Muscle of back (tissue), 13 donors: ENCODE data around the gene TFCP2L1. TPM values are rescaled to one million over a fixed set of nuclear protein-coding genes. Genes with fewer than 3 reads are reported as not detected.
"Not testable (repeated sequence)": the region's sequence is repeated elsewhere in the genome, so short reads cannot be mapped to it uniquely, and the experiment has no call there.

Experiments used
- DNase-seq, 3 donors: peaks; one replicate each; pipeline versions ENCODE4 v3.0.0 to v3.0.0-alpha.2; 2013
- long read RNA-seq, 9 donors: transcript quantifications; one replicate each; lab custom pipeline, GENCODE V29; 2026
- polyA plus RNA-seq, 10 donors: library from polyadenylated mRNA; unstranded; fragments of 120-200 nt; gene quantifications; one replicate each; pipeline ENCODE4 v1.2.1, GENCODE V29; 2013; ENCODE audit not compliant: insufficient read length in 10 of 10

The TFCP2L1 gene, protein sequence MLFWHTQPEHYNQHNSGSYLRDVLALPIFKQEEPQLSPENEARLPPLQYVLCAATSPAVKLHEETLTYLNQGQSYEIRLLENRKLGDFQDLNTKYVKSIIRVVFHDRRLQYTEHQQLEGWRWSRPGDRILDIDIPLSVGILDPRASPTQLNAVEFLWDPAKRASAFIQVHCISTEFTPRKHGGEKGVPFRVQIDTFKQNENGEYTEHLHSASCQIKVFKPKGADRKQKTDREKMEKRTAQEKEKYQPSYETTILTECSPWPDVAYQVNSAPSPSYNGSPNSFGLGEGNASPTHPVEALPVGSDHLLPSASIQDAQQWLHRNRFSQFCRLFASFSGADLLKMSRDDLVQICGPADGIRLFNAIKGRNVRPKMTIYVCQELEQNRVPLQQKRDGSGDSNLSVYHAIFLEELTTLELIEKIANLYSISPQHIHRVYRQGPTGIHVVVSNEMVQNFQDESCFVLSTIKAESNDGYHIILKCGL
- polyA plus RNA-seq = under 1 TPM; 0.09 to 0.90 (median 0.14) TPM
- long read RNA-seq, donor 1 = 0 reads
- long read RNA-seq, donor 2 = 0 reads
- long read RNA-seq, donor 3, full-length matches to known transcripts = 1 of 1 reads
- long read RNA-seq, donor 3, partial matches to known transcripts = 0 of 1 reads
- long read RNA-seq, donor 3, other reads (novel, unspliced or antisense) = 0 of 1 reads
- long read RNA-seq, donor 4 = 0 reads
- long read RNA-seq, donor 5 = 0 reads
- long read RNA-seq, donor 6 = 0 reads
- long read RNA-seq, donor 7 = 0 reads
- long read RNA-seq, donor 8 = 0 reads
- long read RNA-seq, donor 9 = 0 reads

DNA sequence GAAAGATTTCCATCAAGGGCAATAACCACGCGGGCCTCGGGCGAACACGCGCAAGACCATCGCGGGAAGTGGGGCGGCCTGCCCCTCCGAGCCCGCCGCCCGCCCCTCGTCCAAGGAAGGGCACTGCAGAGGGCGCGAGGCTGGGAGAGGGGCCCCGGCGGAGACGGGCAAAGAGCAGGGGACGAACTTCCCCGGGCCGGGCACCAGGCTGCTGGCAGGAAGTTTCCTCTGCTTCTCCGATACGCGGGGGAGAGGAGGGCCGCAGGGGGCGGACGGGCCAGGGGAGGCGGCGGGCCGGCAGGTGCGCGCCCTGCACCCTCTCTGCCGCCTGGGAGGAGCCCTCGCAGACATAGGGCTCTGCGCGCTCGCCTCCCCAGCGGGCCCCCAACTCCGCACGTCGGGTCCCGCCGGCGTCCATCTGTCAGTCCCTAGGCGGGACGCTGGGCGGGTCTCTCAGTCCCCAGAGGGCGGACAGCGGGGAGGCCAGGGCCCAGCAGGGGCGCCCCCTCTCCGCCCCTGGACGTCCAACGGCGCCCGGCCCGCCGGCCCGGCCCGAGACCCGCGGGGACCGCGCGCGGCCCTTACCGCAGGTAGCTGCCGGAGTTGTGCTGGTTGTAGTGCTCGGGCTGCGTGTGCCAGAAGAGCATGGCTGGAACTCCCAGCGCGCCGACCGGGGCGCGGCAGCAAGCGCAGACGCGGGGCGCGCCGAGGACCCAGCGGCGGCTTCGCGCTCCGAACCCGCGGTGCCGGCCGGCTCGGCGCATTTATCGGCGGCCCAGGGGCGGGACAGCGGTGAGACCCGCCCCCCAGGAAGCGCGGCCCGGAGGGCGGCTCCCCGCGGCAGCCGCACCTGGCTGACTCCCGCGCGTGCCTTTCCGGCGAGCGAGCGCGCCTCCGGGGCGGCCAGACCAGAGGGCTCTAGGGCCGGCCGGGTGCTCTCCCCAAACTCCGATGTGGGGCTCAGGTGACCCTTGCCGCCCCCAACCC, at the start of gene TFCP2L1:
TFCP2L1 (minus strand) TSS at position 740 of the 987 bp plus-strand sequence; CDS start at position 647, 93 bp downstream.
- DNase-seq = peak in 1 of 3 donors; percentile 23

DNA sequence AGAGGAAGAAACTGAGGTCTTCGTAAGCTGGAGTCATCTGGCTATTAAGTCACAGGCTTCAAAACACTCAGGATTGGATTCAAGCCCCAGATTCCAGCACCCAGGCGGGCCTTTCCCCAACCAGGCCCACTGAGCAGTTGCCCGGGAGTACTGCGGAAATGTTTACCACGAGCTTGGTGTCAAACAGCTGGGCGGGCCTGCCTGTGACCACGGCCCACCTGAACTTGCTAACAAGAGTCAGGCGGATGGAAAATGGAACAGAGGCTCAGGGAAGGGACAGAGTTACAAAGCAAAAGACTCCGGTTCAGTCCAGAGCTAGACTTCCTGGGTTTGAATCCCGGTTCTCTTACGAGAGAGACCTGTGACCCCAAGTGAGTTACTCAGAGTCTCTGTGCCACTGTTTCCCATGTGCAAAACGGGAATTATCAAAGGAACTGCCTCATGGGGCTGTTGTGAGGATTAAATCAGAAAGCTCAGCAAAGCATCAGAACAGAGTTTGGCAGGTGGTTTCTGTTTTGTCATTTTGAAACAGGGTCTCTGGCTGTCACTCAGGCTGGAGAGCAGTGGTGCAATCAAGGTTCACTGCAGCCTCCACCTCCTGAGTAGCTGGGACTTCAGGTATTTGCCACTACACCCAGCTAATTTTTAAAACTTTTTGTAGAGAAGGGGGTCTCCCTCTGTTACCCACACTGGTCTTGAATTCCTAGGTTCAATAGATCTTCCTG, 49.0 kb upstream of the TFCP2L1 start:
- peak in 1 of 3 donors; percentile 19 for DNase-seq

DNA sequence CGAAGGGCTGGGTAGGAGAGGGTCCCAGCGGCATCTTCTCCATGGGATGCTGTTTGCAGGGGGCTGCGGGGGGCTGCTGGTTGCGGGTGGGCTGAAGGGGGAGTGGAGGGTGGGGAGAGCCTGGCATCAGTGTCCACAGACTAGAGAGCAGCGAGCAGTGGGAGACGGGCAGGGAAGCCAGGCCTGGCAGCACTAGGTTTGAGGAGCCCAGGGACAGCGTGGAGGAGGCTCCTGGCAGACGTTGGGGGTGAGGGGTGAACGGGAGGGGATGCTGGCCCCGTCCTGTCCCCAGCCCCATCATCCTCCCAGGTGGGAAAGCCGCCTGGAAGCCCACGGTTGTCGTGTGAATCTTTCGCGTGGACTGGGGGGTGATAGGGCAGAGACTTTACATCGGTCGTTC, 48.2 kb upstream of the TFCP2L1 start:
- DNase-seq = no peak

DNA sequence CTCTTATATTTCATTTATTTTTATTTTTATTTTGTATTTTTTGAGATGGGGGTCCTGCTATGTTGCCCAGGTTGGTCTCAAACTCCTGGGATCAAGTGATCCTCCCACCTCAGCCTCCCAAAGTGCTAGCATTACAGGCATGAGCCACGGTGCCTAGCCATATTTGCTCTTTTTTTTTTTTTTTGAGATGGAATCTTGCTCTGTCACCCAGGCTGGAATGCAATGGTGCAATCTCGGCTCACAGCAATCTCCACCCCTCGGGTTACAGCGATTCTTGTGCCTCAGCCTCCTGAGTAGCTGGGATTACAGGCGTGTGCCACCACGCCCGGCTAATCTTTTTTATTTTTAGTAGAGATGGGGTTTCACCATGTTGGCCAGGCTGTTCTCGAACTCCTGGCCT, 46.3 kb upstream of the TFCP2L1 start:
- not testable (repeated sequence) for DNase-seq

DNA sequence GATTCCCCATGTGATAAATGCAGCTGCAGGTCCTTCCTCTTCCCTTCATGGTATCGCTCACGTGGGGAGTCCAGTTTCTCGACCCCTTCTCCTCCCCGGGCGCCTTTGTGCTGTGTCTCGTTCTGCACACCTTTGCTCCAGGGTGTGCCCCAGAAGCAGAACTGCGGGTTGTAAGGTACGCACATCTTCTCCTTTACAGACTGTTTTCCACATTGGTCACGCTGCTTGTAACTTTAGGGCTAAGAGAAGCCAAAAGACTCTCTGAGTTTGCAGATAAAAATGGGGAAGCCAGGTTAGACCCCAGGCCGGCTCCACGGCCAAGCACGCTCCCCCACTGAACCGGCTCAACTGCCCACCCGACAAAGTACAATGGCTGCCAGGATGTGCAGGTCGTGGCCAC, 45.9 kb upstream of the TFCP2L1 start:
- DNase-seq = no peak

DNA sequence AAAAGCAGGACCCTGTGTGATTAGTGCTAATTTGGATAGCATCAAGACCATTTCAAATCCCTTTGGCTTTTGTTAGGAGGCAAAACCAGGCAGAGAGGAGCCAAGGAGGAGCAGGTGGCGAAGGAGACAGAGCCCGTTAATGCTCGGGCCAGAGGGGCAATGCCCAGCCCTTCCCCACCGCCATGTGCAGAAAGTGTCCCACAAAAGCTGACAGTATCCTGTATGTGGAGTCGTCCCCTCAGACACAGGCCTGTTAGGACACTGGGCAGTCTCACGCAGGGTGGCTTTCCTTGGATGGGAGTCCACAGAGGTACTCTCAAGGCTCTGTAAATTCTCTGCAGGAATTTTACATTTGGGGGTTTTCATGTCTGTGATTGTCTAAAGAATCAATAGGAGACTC, 44.8 kb upstream of the TFCP2L1 start:
- no peak for DNase-seq

DNA sequence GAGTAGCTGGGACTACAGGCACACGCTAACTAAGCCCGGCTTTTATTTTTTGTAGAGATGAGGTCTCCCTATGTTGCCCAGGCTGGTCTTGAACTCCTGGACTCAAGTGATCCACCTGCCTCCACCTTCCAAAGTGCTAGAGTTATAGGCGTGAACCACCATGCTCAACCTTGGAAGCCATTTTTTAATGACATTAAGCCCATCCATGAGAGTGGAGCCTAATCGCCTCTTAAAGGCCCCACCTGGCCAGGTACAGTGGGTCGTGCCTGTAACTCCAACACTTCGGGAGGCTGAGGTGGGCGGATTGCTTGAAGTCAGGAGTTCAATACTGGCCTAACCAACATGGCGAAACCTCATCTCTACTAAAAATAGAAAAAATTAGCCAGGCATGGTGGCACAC, 41.6 kb upstream of the TFCP2L1 start:
- no peak for DNase-seq

DNA sequence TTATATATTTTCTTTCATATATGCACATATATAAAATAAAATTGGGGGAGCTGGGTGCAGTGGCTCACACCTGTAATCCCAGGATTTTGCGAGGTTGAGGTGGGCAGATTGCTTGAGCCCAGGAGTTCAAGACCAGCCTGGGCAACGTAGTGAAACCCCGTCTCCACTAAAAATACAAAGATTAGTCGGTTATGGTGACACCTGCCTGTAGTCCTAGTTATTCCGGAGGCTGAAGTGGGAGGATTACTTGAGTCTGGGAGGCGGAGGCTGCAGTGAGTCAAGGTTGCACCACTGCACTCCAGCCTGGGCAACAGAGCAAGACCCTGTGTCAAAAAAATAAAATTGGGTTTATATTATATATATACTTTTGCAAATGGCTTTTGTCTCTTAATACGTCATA, 39.6 kb upstream of the TFCP2L1 start:
- DNase-seq = no peak

DNA sequence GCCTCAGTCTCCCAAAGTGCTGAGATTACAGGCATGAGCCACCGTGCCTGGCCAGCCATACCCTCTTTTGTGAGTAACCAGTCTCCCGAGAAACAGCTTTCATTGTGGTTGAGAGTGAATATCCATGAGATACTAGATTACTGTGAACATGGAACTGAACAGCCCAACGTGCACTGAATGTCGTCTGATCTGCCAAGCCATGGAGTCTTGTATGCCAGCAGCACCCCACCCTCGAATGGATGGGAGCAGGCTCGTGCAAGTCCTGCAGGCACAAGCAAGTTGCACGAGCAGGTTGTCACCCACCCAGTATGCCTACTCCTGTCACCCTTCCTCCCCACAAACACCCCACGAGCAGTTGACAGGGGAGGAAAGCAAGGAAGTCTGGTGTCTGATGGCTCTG, 36.5 kb upstream of the TFCP2L1 start:
- no peak for DNase-seq

DNA sequence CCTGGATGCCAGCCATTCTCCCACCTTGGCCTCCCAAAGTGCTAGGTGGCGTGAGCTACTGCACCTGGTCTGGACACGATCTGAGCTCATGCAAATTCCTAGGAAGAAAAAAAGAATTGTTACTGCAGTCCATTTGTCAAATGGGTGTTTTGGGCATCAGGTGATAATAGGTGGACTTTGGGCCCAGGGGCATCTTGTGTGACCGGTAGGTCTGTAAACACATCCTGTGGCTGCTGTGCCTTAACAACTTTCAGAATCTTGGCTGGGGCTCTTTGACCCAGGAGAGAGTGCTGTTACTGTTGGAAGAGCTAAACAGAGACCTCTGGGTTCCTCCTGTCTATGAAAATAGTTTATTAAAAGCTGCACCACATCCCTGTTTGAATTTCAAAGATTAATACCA, 34.9 kb upstream of the TFCP2L1 start:
- DNase-seq = no peak

DNA sequence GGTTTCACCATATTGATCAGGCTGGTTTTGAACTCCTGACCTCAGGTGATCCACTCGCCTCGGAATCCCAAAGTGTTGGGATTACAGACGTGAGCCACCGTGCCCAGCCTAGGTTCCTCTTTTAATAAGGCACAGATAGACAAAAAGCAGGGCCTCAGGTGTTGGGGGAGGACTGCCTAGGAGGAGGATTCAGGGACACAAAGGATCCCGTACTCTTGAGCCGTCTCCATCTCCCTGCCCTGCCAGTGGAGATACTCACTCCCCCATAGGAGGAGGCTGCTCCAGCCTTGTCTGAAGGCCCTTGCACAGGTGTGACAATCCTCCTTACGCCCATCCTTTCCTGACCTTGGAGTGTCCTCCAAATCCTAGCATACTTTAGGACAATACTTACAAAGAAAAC, 32.0 kb upstream of the TFCP2L1 start:
- no peak for DNase-seq

DNA sequence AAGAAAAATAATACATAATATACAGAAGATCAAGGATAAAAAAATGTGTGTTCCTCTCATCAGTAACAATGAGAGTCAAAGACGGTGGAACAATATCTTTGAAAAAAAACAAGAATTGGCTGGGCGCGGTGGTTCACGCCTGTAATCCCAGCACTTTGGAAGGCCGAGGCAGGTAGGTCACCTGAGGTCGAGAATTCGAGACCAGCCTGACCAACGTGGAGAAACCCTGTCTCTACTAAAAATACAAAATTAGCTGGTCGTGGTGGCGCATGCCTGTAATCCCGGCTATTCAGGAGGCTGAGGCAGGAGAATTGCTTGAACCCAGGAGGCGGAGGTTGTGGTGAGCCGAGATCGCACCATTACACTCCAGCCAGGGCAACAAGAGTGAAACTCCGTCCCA, 28.7 kb upstream of the TFCP2L1 start:
- DNase-seq = not testable (repeated sequence)

DNA sequence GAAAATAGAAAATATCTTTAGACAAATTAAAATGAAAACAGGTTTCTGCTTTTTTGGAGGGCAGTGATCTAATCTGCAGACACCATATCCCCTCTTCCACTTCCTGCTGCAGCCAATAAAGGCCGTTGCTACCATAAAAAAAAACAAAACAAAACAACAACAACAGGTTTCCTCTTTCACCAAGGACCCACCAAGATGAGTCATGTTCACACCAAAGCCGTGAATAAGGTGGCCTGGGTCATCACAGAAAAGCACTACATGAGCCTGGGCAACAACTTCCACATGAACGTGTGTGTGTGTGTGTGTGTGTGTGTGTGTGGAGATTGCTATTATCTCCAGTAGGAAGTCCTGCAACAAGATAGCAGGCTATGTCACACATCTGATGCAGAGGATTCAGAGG, 24.8 kb upstream of the TFCP2L1 start:
- peak in 1 of 3 donors; percentile 23 for DNase-seq

DNA sequence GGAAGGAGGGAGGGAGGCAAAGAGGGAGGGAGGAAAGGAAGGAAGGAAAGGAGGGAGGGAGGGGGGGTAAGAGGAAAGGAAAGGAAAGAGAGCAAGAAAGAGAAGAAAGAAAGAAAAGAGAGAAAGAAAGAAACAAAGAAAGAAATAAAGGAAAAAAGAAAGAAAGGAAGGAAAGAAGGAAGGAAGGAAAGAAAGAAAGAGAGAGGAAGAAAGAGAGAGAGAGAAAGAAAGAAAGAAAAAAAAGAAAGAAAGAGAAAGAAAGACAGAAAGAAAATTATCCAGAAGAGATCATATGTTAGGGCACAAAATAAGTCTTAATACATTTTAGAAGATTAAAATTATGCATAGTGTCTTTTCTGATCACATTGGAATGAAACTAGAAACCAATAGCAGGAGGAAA, 24.3 kb upstream of the TFCP2L1 start:
- DNase-seq = no peak

DNA sequence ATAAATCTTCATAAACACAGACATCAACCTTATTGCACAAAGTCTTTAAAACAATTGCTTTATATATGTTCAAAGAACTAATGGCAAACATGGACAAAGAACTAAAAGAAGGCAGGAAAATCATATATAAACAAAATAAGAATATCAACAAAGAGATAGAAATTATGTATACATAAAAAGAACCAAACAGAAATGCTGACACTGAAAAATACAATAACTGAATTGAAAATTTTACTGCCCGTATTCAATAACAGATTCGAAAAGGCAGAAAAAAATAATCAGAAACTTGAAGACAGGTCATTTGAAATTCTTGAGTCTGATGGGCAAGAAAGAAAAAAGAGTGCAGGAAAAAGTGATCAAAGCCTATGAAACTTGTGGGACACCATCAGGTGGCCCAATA, 22.0 kb upstream of the TFCP2L1 start:
- no peak for DNase-seq

DNA sequence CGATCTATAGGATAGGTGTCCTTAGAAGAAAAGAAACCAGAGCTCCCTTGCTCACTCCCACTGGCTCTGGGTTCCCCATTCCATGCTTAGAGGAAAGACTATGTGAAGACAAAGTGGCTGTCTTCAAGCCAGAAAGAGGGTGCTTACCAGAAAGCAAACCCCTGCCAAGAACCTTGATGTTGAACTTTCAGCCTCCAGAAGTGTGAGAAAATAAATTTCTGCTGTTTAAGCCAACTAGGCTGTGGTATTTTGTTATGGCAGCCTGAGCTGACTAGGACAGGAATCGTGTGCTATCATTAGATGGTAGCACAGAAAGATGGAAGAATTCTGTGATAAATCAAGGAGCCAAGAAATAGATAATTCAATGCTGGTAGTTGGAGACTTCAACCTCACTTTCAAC, 19.9 kb upstream of the TFCP2L1 start:
- no peak for DNase-seq

DNA sequence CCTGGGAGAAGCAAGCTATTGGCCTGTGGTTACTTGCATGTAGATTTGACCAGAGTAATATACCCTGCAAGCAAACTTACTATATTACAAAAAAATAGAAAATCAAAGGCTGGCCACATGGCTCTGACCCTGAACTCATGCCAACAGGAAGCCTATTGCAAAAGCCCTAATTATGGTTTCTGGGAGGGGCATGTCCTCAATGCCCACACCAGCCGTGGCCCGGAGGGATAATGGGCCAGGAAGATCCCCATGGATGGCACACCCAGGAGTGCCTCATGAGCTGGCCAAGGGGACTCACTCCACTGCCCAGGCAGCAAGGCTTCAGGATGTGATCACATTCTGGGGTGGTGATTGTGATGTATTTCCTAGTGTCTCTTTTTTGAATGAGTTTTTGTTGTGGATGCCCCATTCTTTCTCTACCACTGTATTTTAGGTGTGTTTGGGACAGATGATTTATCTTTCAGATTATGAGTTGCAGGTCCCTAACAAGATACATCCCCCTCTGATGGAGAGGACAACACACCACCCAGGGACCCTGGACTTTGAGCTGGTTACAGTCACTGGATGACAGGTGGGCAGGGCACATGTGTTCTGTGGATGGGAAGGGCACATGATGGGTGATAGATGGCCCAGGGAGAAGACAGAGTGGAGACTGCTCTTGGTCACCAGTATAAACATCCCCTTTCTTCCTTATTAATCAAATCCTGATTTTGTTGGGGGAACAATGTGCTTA, 18.7 kb upstream of the TFCP2L1 start:
- DNase-seq = no peak

DNA sequence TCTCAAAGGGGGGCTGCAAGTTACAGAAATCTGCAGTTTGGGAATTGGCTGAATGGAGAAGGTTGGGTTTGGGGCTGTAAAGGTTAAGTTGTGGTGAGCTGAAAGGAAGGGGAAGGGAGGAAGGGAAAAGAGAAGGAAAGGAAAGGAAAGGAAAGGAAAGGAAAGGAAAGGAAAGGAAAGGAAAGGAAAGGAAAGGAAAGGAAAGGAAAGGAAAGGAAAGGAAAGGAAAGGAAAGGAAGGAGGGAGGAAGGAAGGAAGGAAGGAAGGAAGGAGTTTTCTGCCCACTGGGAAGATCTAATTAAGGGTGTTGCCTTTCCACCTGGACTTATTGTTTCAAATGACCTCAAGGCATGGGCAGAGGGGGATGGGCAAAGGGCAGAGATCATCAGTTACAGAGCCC, 16.2 kb upstream of the TFCP2L1 start:
- DNase-seq = not testable (repeated sequence)

DNA sequence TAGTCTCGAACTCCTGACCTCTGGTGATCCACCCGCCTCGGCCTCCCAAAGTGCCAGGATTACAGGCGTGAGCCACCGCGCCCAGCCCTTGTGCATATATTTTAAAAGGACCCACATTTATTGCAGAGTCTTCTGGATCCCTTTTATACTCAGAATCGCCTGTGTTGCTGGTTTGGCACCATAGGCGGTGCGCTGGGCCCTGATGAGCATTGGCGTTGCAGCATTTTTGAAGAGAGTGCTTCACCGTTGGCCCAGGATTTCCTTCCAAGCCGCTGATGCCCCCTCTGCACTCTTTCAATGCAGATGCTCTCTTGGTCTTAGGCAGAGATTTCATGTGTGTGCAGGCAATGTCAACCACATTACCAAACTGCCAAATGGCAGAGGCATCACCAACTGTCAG, 13.5 kb upstream of the TFCP2L1 start:
- DNase-seq = no peak

DNA sequence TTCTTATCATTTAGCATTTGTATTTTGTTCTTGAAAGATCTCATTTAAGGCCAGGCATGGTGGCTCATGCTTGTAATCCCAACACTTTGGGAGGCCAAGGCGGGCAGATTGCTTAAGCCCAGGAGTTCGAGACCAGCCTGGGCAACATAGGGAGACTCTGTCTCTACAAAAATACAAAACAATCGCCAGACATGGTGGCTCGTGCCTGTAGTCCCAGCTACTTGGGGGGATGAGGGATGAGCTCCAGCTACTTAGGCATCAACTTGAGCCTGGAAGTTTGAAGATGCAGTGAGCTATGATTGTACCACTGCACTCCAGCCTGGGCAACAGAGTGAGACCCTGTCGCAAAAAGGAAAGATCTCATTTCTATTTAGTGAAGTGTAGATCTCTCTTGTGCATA, 12.9 kb upstream of the TFCP2L1 start:
- DNase-seq = not testable (repeated sequence)
